Left renal pelvis (tissue), 4 donors: ENCODE measurements around the gene TEDC2. TPM values are rescaled to one million over a fixed set of nuclear protein-coding genes. Genes with fewer than 3 reads are reported as not detected.
"Not testable (repeated sequence)": the region's sequence is repeated elsewhere in the genome, so short reads cannot be mapped to it uniquely, and the experiment has no call there.

Source experiments
- DNase-seq, 4 donors: peaks; one replicate each; pipeline ENCODE4 v3.0.0-alpha.2; 2013; ENCODE audit warnings: low read depth in 4 of 4, low spot score in 3 of 4
- polyA plus RNA-seq, 4 donors: library from polyadenylated mRNA; unstranded; fragments of 120-200 nt; gene quantifications; one replicate each; pipeline ENCODE4 v1.2.1, GENCODE V29; 2013; ENCODE audit not compliant: insufficient read length in 4 of 4

TEDC2 gene
- polyA plus RNA-seq, 4 donors, result 6.1 to 14.6 (median 10.1) TPM

GRCh38 chr16:2437032-2437790 is 22.7 kb upstream of the TEDC2 start:
- DNase-seq, result no peak

GRCh38 chr16:2438121-2438520 is 21.8 kb upstream of the TEDC2 start:
- no peak for DNase-seq

GRCh38 chr16:2439598-2439997 is 20.3 kb upstream of the TEDC2 start:
- no peak for DNase-seq

- not testable (repeated sequence) for DNase-seq
Observed at GRCh38 chr16:2441143-2441804, 18.6 kb upstream of the TEDC2 start.

DNA sequence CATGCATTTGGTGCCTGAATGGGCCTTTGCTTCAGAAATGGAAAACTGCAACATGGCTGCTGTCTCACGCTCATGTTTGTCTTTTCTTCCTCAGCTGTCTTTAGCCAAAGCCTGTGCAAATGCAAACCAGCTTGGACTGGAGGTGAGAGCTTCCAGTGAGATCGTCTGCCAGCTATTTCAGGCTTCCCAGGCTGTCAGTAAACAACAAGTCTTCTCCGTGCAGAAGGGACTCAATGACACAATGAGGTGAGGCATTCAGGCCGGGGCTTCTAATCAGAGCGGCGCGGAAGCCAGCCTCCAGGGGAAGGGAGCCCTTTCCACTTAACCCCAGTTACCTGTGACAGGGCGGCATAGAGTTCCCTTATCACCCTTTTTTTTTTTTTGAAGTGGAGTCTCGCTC is 16.4 kb upstream of the TEDC2 start:
- no peak for DNase-seq

- DNase-seq, result no peak
Observed at GRCh38 chr16:2447920-2448583, 11.9 kb upstream of the TEDC2 start.

- no peak for DNase-seq
Observed at GRCh38 chr16:2449118-2449517, 10.8 kb upstream of the TEDC2 start.

GRCh38 chr16:2450535-2450934 is 9.4 kb upstream of the TEDC2 start:
- no peak for DNase-seq

DNA sequence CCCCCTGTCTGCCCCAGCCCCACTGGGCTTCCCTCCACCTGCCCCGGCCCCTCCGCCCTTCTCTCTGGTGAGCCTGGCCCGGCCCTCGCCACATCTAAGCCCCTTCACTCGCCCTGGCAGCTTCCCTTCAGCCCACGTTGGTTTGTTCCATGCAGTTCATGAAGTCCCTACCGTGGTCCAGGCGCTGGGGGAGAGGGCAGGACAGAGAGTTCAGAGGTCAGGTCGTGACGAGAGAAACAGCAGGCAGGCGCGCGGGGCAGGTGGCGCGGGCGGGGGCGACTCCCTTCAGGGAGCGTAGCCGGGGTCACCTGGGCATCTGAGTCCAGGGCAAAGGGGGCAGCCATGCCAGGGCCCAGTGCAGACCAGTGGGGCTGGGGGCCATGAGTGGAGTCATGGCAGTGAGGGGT is 8.9 kb upstream of the TEDC2 start:
- DNase-seq, result no peak

- DNase-seq, result no peak
Observed at GRCh38 chr16:2451851-2452320, 8.0 kb upstream of the TEDC2 start.

DNA sequence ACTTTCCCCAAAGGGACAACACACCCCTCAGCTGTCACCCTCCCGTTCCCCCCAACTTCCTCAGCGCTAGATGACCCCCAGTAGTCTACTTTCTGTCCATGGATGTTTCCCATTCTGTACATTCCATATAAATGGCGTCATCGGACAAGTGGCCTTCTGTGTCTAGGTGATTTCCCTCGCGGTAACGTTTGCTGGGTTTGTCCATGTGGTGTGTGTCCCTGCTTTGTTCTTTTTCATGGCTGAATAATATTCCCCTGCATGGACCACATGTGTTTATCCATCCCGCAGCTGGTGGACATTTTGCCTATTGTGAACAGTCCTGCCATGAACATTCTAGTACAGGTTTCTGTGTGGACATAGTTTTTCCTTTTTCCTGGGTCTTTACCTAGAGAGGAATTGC is 7.3 kb upstream of the TEDC2 start:
- no peak for DNase-seq

- DNase-seq, result no peak
Observed at GRCh38 chr16:2455081-2455845, 4.6 kb upstream of the TEDC2 start.

GRCh38 chr16:2456551-2457153 is 3.3 kb upstream of the TEDC2 start:
- no peak for DNase-seq

DNA sequence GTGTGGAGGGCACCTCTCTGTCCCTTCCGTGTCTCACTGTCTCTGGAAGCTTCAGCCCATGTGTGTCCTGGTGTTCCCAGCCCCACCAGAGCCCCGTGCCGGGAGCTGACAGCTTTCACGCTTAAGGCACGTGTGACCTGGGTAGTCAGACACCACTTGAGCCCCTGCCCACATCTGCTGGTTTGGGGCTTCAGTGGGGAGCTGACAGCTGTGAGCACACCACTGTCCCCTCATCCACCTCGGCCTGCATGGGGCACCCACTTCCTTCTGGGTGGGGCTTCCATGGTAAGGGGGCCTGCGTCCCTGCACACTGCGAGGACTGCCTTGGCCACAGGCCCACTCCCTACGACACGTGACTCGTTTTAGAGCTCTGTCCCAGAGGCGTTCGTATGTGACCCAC is 2.6 kb upstream of the TEDC2 start:
- DNase-seq, result no peak

GRCh38 chr16:2457946-2458345 is 2.0 kb upstream of the TEDC2 start:
- DNase-seq, result no peak

DNA sequence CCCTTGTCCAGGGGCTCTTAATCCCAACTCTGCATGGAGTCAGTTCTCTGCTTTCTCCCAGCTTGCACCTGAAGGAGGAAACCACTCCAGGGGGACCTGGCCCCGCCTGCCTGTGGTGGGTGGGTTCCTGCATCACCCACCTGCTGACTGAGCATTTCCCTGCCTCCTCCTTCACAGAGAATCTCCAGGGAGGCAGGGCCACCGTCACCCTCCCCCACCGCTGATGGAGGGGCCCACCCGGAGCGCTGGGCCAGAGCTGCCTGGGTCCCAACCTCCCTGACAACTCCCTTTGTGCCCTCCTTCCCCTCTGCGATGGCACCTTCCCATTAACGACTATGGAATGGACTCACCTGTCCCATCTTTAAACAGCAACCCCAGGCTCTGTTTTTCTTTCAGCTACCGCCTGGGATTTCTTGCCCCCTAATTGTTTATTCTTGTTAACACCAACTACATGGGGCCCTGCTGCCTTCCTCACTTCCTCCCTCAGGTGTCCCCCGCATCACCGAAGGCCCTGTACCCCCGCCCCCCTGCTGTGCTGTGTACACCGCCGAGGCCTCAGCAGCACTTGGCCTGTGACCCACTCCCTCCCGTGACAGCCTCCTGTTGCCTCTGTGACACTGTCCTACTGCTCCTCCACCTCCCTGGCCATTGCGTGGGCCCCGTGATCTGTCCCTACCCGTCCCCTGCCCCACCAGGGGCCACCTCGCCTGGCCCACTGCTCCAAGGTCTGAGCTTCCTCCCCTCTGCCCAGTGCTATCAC is 842 bp upstream of the TEDC2 start:
- no peak for DNase-seq

DNA sequence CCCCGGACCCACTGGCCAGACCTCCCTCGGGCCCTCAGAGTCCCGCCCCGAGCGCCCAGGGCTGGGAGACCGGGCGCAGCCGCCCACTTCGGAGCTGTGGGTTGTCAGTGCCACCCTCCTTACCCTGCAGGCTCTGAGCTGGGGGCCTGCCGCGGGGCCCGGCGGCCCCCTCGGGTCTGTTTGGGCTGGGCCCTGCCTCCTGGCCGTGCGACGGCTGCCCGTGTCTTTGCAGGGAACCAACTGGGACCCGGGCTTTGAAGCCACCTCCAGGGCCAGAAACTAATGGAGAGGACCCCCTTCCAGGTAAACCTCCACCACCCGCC is 443 bp downstream of the TEDC2 start:
- no peak for DNase-seq

DNA sequence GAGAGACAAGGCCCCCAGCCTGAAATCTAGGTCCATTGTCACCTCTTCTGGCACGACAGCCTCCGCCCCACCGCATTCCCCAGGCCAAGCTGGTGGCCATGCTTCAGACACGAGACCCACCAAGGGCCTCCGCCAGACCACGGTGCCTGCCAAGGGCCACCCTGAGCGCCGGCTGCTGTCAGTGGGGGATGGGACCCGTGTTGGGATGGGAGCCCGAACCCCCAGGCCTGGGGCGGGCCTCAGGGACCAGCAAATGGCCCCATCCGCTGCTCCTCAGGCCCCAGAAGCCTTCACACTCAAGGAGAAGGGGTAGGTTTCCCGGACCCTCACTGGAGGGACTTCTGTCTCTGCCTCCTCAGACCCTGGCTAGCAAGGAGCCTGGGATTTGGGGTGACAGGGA is 1.0 kb downstream of the TEDC2 start:
- no peak for DNase-seq

DNA sequence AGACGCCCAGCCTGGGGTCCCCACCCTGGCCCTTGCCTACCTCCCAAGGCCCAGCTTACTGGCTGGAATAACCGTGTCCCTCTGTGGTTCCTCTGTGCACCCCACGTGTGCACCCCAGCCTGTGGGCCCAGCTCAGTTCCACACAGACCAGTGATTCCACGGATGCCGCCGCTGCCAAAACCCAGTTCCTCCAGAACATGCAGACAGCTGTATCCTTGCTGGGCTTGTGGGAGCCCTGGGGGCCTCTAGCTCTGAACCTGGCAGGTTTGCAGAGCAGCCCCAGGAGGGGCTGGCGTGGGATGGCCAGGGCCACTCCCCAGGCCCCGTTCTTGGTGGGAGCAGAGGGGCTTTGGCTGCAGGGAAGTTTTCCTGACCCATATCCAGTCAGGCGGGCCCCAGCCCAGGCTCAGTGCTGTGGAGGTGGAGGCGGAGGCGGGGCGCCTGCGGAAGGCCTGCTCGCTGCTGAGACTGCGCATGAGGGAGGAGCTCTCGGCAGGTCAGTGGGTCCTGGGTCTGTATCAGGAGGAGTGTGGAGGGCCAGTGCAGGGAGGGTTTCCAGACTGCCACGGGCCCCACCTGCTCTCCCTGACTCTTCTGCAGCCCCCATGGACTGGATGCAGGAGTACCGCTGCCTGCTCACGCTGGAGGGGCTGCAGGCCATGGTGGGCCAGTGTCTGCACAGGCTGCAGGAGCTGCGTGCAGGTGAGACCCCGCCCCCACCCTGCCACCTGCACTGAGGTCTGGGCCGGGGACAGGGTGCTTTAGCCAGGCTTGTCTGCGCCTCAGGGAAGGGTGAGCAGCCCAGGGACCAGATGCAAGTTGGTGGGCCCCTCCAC is 2.3 kb downstream of the TEDC2 start:
- no peak for DNase-seq
